ENCODE results near the gene EPB41L1.

EPB41L1 gene

DNA sequence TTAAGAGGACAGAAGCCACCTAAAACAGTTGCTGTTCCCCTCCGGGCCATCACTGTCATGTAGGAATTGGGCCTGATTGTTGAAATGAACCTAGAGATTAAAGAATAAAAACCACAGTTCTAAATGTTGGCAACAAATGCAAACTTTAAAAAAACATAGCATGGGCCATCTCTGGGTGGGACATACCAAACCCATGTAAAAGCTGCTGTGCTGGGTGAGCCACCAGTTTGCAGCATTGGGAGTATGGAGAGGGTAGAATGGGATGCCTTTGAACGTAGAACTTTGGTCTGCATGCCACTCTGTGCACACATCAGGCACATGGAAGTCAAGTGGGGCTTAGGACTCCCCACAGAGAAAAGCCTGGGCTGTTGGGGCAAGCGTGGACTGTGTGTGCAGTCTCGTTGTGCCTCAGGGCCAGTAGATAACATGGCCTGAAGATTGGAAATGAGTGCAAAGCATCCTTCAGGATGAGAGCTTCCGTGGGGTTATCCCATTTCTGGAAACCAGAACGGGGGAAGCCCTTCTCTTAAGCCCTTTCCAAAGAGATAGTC, 28.1 kb downstream of the EPB41L1 start:
- H3K27me3 ChIP-seq (ENCODE audit: insufficient read depth, low read length, poor library complexity) = peaks cover 15% of the 10 kb centered on the region
- no peaks in the 10 kb centered on the region for H3K4me1 ChIP-seq (ENCODE audit: insufficient read depth, low read length)
- H3K79me2 ChIP-seq (ENCODE audit: insufficient read depth, low read length) = no peaks in the 10 kb centered on the region
- no peak for DNase-seq
- no peak overlapping the region for H3K9ac ChIP-seq (ENCODE audit: low read depth, low read length)
- H3K4me2 ChIP-seq (ENCODE audit: insufficient read depth, low read length) = no peak overlapping the region
- no peaks in the 10 kb centered on the region for H3K9me3 ChIP-seq (ENCODE audit: insufficient read depth, low read length, severe bottlenecking)
- H2AFZ ChIP-seq (ENCODE audit: low read depth, low read length) = no peak overlapping the region
- H3K27ac ChIP-seq (ENCODE audit: low read length) = no peak overlapping the region
- H3K4me3 ChIP-seq (ENCODE audit: low read depth in 1 of 2, low read length in 2 of 2) = no peak overlapping the region
- no peak for ATAC-seq (ENCODE audit: insufficient read depth, low read depth)
- no peaks in the 10 kb centered on the region for H3K36me3 ChIP-seq (ENCODE audit: insufficient read depth, low read length)
- no peaks in the 10 kb centered on the region for H4K20me1 ChIP-seq (ENCODE audit: insufficient read depth, low read length)
- TF ChIP-seq, protein P1, sequence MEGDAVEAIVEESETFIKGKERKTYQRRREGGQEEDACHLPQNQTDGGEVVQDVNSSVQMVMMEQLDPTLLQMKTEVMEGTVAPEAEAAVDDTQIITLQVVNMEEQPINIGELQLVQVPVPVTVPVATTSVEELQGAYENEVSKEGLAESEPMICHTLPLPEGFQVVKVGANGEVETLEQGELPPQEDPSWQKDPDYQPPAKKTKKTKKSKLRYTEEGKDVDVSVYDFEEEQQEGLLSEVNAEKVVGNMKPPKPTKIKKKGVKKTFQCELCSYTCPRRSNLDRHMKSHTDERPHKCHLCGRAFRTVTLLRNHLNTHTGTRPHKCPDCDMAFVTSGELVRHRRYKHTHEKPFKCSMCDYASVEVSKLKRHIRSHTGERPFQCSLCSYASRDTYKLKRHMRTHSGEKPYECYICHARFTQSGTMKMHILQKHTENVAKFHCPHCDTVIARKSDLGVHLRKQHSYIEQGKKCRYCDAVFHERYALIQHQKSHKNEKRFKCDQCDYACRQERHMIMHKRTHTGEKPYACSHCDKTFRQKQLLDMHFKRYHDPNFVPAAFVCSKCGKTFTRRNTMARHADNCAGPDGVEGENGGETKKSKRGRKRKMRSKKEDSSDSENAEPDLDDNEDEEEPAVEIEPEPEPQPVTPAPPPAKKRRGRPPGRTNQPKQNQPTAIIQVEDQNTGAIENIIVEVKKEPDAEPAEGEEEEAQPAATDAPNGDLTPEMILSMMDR (IDR thresholded peaks at IDR 0.05; ENCODE audit: borderline replicate concordance, extremely low read depth, low read length, poor library complexity, severe bottlenecking) = no peak

DNA sequence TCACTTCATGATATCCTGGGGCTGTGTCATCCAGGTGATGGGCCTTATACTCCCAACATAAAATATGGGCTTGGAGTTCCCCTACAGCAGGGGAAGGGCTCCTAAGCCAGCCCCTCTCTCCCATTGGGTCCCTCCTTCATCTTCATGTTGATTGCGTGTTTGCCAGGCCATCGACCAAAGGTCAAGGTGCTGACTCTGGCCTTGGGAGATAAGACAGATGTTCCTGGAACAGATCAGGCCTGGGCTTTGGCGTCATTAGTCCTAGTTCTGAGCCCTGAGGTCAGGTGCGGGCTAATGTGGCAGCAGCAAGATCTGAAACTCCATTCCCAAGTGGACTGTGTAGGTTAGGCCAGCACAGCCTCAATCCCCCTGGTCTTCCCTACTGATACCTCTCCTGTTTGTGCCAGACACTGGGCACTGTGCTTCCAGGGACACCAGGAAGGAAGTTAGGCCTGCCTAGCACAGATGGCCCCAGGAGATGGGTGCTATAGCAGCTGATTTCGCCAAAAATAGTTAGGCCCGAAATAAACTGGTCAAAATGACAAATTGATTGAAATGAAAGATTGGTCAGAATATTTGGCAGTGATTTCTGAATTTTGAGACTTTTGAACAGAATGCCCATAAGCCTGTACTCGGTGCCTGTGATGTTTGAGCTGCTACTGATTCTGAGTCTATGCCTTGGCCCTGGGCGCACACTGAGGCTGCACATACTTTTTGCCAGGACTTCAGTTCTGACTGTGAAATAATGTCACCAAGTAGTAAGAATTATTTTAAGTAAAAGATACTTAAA, 28.8 kb downstream of the EPB41L1 start:
- Histone ChIP-seq H3K4me3 (ENCODE audit: low read depth in 1 of 2, low read length in 2 of 2) (no peak overlapping the region), H4K20me1 (ENCODE audit: insufficient read depth, low read length) (no peaks in the 10 kb centered on the region), H3K4me1 (ENCODE audit: insufficient read depth, low read length) (no peaks in the 10 kb centered on the region), H3K9me3 (ENCODE audit: insufficient read depth, low read length, severe bottlenecking) (no peaks in the 10 kb centered on the region), H3K4me2 (ENCODE audit: insufficient read depth, low read length) (no peak overlapping the region), H3K36me3 (ENCODE audit: insufficient read depth, low read length) (no peaks in the 10 kb centered on the region), H3K9ac (ENCODE audit: low read depth, low read length) (no peak overlapping the region), H3K27me3 (ENCODE audit: insufficient read depth, low read length, poor library complexity) (peaks cover 8% of the 10 kb centered on the region), H3K27ac (ENCODE audit: low read length) (no peak overlapping the region), H2AFZ (ENCODE audit: low read depth, low read length) (no peak overlapping the region), H3K79me2 (ENCODE audit: insufficient read depth, low read length) (no peaks in the 10 kb centered on the region)
- TF ChIP-seq, protein P1 (IDR thresholded peaks at IDR 0.05; ENCODE audit: borderline replicate concordance, extremely low read depth, low read length, poor library complexity, severe bottlenecking) = no peak
- TF ChIP-seq EZH2 (IDR thresholded peaks at IDR 0.05; ENCODE audit: borderline replicate concordance, low read depth, low read length, severe bottlenecking) = no peak
- ATAC-seq (ENCODE audit: insufficient read depth, low read depth) (no peak), DNase-seq (no peak)

DNA sequence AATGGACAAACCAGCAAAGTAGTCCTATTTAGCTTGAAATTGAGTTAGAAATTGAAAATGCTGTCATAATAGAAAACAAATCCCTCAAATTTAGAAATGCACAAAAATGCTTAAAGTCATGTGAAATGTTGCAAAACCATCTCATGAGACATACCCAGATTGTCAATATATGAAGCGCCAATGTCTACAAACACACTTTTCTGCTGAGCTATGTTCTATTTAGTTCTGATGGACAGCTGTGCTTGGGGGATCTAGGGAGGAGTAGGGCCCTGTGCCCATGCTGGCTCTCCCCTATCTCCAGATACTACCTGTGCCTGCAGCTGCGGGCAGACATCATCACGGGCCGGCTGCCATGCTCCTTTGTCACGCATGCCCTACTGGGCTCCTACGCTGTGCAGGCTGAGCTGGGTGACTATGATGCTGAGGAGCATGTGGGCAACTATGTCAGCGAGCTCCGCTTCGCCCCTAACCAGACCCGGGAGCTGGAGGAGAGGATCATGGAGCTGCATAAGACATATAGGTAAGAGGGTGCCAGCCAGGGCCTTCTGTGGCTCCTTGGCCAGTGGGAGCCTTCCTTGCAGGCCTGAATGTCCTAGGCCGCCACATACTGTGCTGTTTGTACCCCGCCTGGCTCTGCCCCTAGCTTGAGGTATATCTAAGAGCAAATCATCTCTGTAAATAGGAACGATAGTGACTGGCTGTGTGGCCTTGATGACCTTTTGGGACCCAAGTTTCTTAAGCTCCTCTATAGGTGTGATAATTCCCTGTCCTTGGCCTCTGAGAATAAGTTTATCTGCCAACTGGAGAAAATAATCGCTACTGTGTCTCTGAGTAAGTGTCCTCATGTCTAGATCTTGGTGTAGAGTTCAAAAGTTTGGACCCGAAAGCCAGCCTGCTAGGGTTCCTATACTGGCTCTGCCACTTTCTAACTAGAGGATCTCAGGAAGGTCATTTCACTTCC, 30.6 kb downstream of the EPB41L1 start:
- H3K27me3 ChIP-seq (ENCODE audit: insufficient read depth, low read length, poor library complexity) = no peaks in the 10 kb centered on the region
- H3K27ac ChIP-seq (ENCODE audit: low read length) = no peak overlapping the region
- no peak overlapping the region for H3K4me3 ChIP-seq (ENCODE audit: low read depth in 1 of 2, low read length in 2 of 2)
- no peak for ATAC-seq (ENCODE audit: insufficient read depth, low read depth)
- TF ChIP-seq, protein P1 (IDR thresholded peaks at IDR 0.05; ENCODE audit: borderline replicate concordance, extremely low read depth, low read length, poor library complexity, severe bottlenecking) = no peak
- TF ChIP-seq EZH2 (IDR thresholded peaks at IDR 0.05; ENCODE audit: borderline replicate concordance, low read depth, low read length, severe bottlenecking) = no peak
- H2AFZ ChIP-seq (ENCODE audit: low read depth, low read length) = no peak overlapping the region
- H3K79me2 ChIP-seq (ENCODE audit: insufficient read depth, low read length) = no peaks in the 10 kb centered on the region
- H3K4me1 ChIP-seq (ENCODE audit: insufficient read depth, low read length) = no peaks in the 10 kb centered on the region
- H3K9me3 ChIP-seq (ENCODE audit: insufficient read depth, low read length, severe bottlenecking) = no peaks in the 10 kb centered on the region
- no peak overlapping the region for H3K4me2 ChIP-seq (ENCODE audit: insufficient read depth, low read length)
- no peaks in the 10 kb centered on the region for H3K36me3 ChIP-seq (ENCODE audit: insufficient read depth, low read length)
- H4K20me1 ChIP-seq (ENCODE audit: insufficient read depth, low read length) = no peaks in the 10 kb centered on the region
- no peak for DNase-seq
- no peak overlapping the region for H3K9ac ChIP-seq (ENCODE audit: low read depth, low read length)

All from DND-41 (cell line).